T-helper 1 cell treated with Interleukin-12 subunit alpha and Interleukin-12 subunit beta and Interleukin-4 antibody, amounts not matched to agents 30 ng/mL and 1 ng/mL, for 36 hours (primary cell): ENCODE results near the gene NFIL3. TPM values are rescaled to one million over a fixed set of nuclear protein-coding genes. Genes with fewer than 3 reads are reported as not detected.

Experiments
- intact Hi-C: fragments of 100-400 bp; cut with micrococcal nuclease; formaldehyde crosslinking; loops from one replicate; pipeline ENCODE4 v1.15.1; 2024
- total RNA-seq: library from RNA; stranded (reverse); gene quantifications from 2 replicates; pipeline ENCODE4 v1.2.3, GENCODE V29; 2022

Gene NFIL3
- total RNA-seq, 1 donor from 2014 or later = 50.5 TPM

DNA sequence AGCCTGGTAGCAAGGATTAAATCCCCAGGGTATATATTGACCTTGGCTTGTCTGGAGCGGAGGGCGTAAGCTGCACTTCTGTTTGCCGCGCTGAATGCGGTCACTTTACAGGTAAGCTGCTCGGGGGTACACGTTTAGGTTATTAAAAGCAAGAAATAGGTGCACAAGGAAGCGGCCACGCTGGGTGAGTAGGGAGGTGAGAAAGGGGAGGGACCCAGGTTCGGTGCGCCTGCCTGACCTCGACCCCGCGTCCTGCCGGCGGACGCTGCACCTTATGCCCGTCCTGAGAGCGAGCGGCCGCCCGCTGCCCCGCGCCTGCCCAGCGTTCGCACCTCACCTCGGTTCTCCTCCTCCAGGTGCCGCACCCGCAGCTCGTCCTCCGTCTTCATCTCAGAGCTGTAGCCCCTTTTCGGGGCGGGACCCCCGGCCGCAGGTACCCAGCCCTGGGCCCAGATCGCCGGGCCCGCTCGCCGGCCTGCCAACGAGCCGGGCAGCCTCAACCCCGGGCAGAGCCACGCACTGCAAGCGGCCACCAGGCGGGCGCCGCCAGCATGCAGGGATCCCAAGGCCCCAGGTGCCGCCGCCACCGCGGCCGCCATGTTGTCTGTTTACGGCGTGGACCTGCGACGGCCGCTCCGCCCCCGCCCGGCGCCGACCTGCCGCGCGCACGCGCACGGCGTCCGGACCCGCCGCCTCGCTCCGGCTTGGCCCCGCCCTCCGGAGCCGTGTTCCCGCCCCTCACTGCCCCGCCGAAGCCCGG, 62.2 kb downstream of the NFIL3 start, which contains the start of gene AUH:
Gene AUH (minus strand): TSS at position 628 of the 760 bp plus-strand sequence. CDS start 29 bp downstream, at position 599.
- intact Hi-C loops = loop anchor here (1.0 to 10.0 kb wide), 7 partner anchors 34 to 753 kb away; partner anchors contain the start of gene SPTLC1

DNA sequence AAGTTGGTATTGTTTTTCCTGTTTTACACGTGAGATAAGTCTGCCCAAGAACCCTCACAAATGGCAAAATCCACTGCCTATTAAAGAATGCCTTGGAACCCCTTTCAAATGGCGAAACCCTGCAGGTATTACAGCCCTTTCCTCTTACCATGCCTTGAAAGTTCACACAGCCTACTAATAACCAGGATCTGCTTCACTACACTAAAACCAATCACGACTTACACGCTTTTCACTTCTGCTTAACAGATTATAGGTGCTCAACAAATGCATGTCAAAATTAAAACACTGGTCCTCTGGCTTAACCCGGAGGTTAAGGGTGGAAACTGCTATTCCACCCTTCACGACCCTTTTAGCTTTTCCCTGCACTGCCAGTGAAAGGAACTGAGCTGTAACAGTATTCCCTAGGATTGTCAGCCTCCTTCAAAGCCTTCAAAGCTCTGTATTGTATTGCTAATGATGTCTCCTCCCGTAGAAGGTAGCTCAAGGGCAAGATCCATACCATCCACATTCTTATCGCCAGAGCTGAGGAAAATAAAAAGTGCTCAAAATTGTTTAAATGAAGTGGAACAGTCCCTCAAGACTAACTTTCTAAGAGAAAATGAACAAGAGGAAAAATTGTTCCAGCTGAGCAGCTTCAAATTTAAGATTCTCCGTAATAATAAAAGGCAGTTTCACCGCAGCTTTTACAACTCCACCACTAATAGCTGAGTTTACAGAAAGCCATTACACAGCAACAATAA, 62.9 kb downstream of the NFIL3 start:
- intact Hi-C loops = loop anchor here (1.0 to 10.0 kb wide), 7 partner anchors 35 to 754 kb away; partner anchors contain the start of gene SPTLC1

DNA sequence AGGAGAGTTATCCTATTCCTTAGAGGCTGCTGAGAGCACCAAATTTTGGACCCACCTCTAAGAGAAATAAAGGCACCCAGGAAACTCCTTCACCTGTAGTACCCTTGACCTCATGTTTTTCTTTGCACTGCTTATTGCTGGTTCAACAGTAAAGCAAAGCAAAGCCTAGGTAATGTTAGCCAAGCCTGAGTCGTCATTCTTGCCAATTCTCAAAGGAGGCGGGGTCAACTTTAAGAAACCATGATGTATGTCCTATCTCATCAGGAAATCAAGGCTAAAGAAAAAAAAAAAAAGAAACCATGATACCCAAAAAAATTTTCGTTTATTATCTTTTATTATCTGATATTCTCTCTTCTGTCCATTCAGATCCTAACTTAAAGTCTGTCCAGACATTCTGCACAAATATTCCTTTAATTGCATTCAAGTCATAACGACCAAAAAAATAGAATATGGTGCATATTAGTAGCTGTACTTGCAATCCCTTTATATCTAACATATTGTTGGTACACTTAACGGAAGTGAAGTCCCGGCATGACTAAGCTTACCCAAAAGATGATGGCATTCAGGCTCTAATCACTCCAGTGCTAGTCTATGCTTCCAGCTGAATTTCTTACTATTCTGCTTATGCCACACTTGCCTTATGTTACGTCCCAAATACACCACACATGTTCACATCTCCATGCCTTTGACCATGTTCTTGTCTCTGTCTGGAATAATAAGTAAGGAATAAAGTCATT, 63.7 kb downstream of the NFIL3 start:
- intact Hi-C loops = loop anchor here (1.0 to 10.0 kb wide), 5 partner anchors 11 to 755 kb away; partner anchors contain the start of gene SPTLC1

DNA sequence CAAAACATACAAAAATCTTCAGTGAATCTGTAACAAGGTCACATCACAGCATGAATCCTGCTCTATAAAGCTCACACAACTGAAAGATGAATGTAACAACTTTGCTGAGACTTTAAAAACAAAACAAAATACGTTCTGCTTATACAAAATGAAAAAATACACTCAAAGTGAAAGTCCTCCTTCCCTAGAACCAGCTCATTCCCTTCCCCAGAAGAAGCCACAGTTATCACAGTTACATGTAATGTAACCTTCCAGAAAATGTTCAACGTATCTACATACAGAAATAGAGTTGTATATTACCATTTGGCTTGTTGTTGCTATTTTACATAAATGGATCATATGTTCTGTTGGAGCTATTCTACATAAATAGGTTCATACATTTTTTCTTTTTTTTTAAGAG, 64.5 kb downstream of the NFIL3 start:
- intact Hi-C loops = loop anchor here (1.0 to 5.0 kb wide), 4 partner anchors 10 to 442 kb away; no protein-coding TSS in a partner anchor

Other genes with a start within 250 kb of the NFIL3 start
- 28.5 and 28.8 TPM in 2 replicates for gene AUH, start 61.9 kb downstream of the NFIL3 start, total RNA-seq